ENCODE data around the gene SYCE1L. TPM values are rescaled to one million over a fixed set of nuclear protein-coding genes. Genes with fewer than 3 reads are reported as not detected.

SYCE1L gene
- total RNA-seq, 1 donor from 2014 or later, result 0.66 TPM

DNA sequence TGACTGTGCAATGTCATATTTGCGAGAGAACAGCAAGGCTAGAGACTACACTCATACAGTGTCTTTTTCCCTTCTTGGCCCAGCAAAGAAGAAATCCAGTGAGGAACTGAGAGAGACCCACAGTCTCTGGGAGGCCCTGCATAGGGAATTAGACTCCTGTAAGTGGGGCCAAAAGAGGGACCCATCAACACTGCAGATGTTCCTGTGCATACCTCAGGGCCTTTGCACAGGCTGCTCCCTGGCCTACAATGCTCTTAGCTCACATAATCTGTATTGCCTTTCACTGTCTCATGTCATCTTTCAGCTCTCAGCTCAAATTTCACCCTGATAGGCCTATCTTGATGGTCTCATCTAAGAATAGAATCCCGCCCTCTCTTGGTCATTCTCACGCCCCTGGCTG is 9.2 kb downstream of the SYCE1L start:
- Histone ChIP-seq H3K27ac (replicated peaks) (no peak overlapping the region), H3K9me3 (replicated peaks) (no peaks in the 10 kb centered on the region), H3K36me3 (no peaks in the 10 kb centered on the region), H3K27me3 (ENCODE audit: low read depth) (peaks cover 21% of the 10 kb centered on the region), H3K4me1 (peaks cover 17% of the 10 kb centered on the region), H3K4me3 (no peak overlapping the region)
- TF ChIP-seq, protein P1, sequence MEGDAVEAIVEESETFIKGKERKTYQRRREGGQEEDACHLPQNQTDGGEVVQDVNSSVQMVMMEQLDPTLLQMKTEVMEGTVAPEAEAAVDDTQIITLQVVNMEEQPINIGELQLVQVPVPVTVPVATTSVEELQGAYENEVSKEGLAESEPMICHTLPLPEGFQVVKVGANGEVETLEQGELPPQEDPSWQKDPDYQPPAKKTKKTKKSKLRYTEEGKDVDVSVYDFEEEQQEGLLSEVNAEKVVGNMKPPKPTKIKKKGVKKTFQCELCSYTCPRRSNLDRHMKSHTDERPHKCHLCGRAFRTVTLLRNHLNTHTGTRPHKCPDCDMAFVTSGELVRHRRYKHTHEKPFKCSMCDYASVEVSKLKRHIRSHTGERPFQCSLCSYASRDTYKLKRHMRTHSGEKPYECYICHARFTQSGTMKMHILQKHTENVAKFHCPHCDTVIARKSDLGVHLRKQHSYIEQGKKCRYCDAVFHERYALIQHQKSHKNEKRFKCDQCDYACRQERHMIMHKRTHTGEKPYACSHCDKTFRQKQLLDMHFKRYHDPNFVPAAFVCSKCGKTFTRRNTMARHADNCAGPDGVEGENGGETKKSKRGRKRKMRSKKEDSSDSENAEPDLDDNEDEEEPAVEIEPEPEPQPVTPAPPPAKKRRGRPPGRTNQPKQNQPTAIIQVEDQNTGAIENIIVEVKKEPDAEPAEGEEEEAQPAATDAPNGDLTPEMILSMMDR (IDR thresholded peaks at IDR 0.05; ENCODE audit: borderline replicate concordance), result no peak
- intact Hi-C loops (cut with micrococcal nuclease), result no loop called here
- no peak for DNase-seq

- intact Hi-C loops (cut with micrococcal nuclease), result no loop called here
These were observed 12.9 kb downstream of the SYCE1L start for GRCh38 chr16:77211880-77212740.

DNA sequence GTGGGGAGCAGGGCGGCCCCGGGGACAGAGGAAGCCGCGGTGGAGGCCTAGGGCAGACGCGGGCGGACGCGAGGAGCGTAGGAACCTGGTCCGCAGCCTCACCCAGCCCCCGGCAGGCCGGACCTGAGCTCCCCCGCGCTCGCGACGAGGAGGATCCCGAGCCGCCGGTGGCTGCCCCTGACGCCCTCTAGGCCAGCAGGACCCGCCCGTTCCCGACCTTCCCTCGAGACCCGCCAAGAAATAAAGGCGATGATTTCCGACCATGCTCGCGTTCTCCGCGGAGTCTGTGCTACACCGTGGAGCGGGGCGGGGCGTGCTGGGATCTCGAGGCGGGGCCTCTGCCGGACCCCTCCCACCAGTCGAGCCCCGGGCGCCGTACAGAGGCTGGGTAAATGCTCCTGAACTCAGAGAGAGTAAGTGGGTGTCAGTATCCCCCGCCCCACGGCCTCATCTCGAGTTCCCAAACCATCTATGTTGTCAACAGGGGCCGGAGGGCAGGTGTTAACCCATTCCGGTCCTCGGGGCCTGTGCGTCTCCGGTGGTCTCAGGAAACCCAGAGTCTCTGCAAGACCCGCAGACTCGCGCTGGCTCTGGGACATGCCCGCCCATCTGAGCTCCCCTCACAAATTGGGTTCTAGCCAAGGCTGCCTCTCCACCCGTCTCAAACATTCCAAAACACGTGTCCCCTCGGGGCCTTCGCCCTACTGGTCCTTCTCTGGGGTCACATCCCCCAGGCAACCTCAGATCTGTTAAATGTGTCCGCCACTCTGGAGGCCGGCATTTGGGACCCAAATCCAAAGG is 13.7 kb downstream of the SYCE1L start:
- intact Hi-C loops (cut with micrococcal nuclease), result no loop called here
- peak; percentile 57 for DNase-seq
- peaks cover 22% of the 10 kb centered on the region for H3K4me1 ChIP-seq
- peak overlapping the region; percentile 77 for H3K4me3 ChIP-seq
- no peaks in the 10 kb centered on the region for H3K9me3 ChIP-seq (replicated peaks)
- H3K27me3 ChIP-seq (ENCODE audit: low read depth), result peaks cover 23% of the 10 kb centered on the region
- peak overlapping the region; percentile 69 for H3K27ac ChIP-seq (replicated peaks)
- H3K36me3 ChIP-seq, result no peaks in the 10 kb centered on the region
- TF ChIP-seq, protein P1 (IDR thresholded peaks at IDR 0.05; ENCODE audit: borderline replicate concordance), result no peak

More at GRCh38 chr16:77211880-77212740, 12.9 kb downstream of the SYCE1L start:
- Histone ChIP-seq H3K27ac (replicated peaks) (peak overlapping the region; percentile 69), H3K4me1 (peaks cover 22% of the 10 kb centered on the region), H3K4me3 (peak overlapping the region; percentile 77), H3K9me3 (replicated peaks) (no peaks in the 10 kb centered on the region), H3K27me3 (ENCODE audit: low read depth) (peaks cover 23% of the 10 kb centered on the region), H3K36me3 (no peaks in the 10 kb centered on the region)
- DNase-seq, result peak; percentile 38
- TF ChIP-seq, protein P1 (IDR thresholded peaks at IDR 0.05; ENCODE audit: borderline replicate concordance), result no peak

- TF ChIP-seq, protein P1 (IDR thresholded peaks at IDR 0.05; ENCODE audit: borderline replicate concordance), result no peak
- H3K4me3 ChIP-seq, result no peak overlapping the region
- no peaks in the 10 kb centered on the region for H3K9me3 ChIP-seq (replicated peaks)
- intact Hi-C loops (cut with micrococcal nuclease), result no loop called here
- H3K27ac ChIP-seq (replicated peaks), result no peak overlapping the region
- H3K27me3 ChIP-seq (ENCODE audit: low read depth), result peaks cover 29% of the 10 kb centered on the region
- no peak for DNase-seq
- H3K36me3 ChIP-seq, result no peaks in the 10 kb centered on the region
- H3K4me1 ChIP-seq, result peaks cover 22% of the 10 kb centered on the region
These were observed 14.4 kb downstream of the SYCE1L start for GRCh38 chr16:77213542-77214106.

GRCh38 chr16:77214411-77215138 is 15.4 kb downstream of the SYCE1L start:
- intact Hi-C loops (cut with micrococcal nuclease), result no loop called here
- Histone ChIP-seq H3K36me3 (no peaks in the 10 kb centered on the region), H3K27ac (replicated peaks) (no peak overlapping the region), H3K4me3 (no peak overlapping the region), H3K9me3 (replicated peaks) (no peaks in the 10 kb centered on the region), H3K27me3 (ENCODE audit: low read depth) (peaks cover 30% of the 10 kb centered on the region), H3K4me1 (peaks cover 22% of the 10 kb centered on the region)
- TF ChIP-seq, protein P1 (IDR thresholded peaks at IDR 0.05; ENCODE audit: borderline replicate concordance), result no peak
- DNase-seq, result no peak

All from left ventricle myocardium inferior (tissue), 1 donor.